H1 (cell line): Measurements from ENCODE around the gene TMEM120A. TPM values are rescaled to one million over a fixed set of nuclear protein-coding genes. Genes with fewer than 3 reads are reported as not detected.

Experiments used
- CHD1 ChIP-seq: IDR thresholded peaks from 2 replicates; pipeline ENCODE4 v1.6.1; 2012; ENCODE audit warnings: low read depth, low read length, improper control_type of control experiment
- E2F6 ChIP-seq: IDR thresholded peaks from 2 replicates; pipeline ENCODE4 v1.6.1; 2012; ENCODE audit warnings: inconsistent platforms
- HDAC6 ChIP-seq: IDR thresholded peaks from one replicate; pipeline ENCODE4 v1.7.1; 2012; ENCODE audit warnings: low read depth, mild to moderate bottlenecking, inconsistent platforms, low read length, moderate library complexity
- polyA plus RNA-seq, 7 experiments: library from polyadenylated mRNA; depleted of rRNA in 3 of 7; stranded (reverse) in 5 of 7; unstranded in 2 of 7; fragments of >200 nt in 5 of 7; fragments of 200-250 nt in 2 of 7; gene quantifications; 1 replicate in 5 of 7; 2 replicates in 1 of 7; 4 replicates in 1 of 7; pipeline versions ENCODE4 v1.2.1 to v1.2.3, GENCODE V29; 2011 to 2013; ENCODE audit warnings: missing spikeins in 2 of 7, mixed read lengths in 2 of 7
- total RNA-seq: library from RNA; stranded (reverse); fragmentation: NEBNext Ultra II Directional; extraction: Animal tissue kit (Norgen Biotek cat#: 25700); gene quantifications from 2 replicates; pipeline ENCODE4 v1.2.1, GENCODE V29; 2021

Gene TMEM120A
- total and polyA plus RNA-seq, 2 of the 8 experiments (the other 6 are each of a cell fraction or from before 2014, with no cell fraction given) = 15.6 to 49.9 TPM

- no peak for TF ChIP-seq HDAC6
- TF ChIP-seq E2F6 = no peak
- no peak for TF ChIP-seq CHD1
- TF ChIP-seq, all 59 proteins: peak for 0
Measured at GRCh38 chr7:75965617-75966016, 28.8 kb downstream of the TMEM120A start (continued).
